Mesothelial cell of epicardium (in vitro differentiated cells): Measurements from ENCODE around the gene MGAT5. TPM values are rescaled to one million over a fixed set of nuclear protein-coding genes. Genes with fewer than 3 reads are reported as not detected.

Experiments used
- DNase-seq, 2 experiments: peaks; one replicate each; pipeline ENCODE4 v3.0.0; 2021; ENCODE audit warnings: low spot score in 2 of 2; ENCODE audit not compliant: unreplicated experiment in 2 of 2
- H3K27ac Mint-ChIP-seq: 2 replicates; pipeline ENCODE4 v1.8.0; 2021; ENCODE audit warnings: mixed read lengths
- H3K27me3 Mint-ChIP-seq: 2 replicates; pipeline ENCODE4 v1.8.0; 2021; ENCODE audit warnings: low read depth, mixed read lengths
- H3K36me3 Mint-ChIP-seq: 2 replicates; pipeline ENCODE4 v1.8.0; 2021; ENCODE audit warnings: mixed read lengths
- H3K4me1 Mint-ChIP-seq: 2 replicates; pipeline ENCODE4 v1.8.0; 2021; ENCODE audit warnings: mixed read lengths
- H3K4me3 Mint-ChIP-seq: 2 replicates; pipeline ENCODE4 v1.8.0; 2021; ENCODE audit warnings: mild to moderate bottlenecking, moderate library complexity, mixed read lengths
- H3K9me3 Mint-ChIP-seq: 2 replicates; pipeline ENCODE4 v1.8.0; 2021; ENCODE audit warnings: mixed read lengths
- CTCF ChIP-seq: fragments of 200-600 bp; sonication (generic); IDR thresholded peaks from one replicate; pipeline ENCODE4 v1.5.0; 2021; ENCODE audit warnings: antibody characterized with exemption; ENCODE audit not compliant: unreplicated experiment
- total RNA-seq: library from RNA; stranded (reverse); gene quantifications from 3 replicates; pipeline ENCODE4 v1.2.1, GENCODE V29; 2021

Gene MGAT5
- total RNA-seq, 1 donor from 2014 or later = 41.1 TPM

- Mint-ChIP-seq H3K27ac (no peak overlapping the region), H3K27me3 (no peaks in the 10 kb centered on the region), H3K36me3 (no peaks in the 10 kb centered on the region), H3K9me3 (no peaks in the 10 kb centered on the region), H3K4me3 (no peak overlapping the region), H3K4me1 (peaks cover 5% of the 10 kb centered on the region)
- no peak for TF ChIP-seq CTCF
- no peak for DNase-seq
Measured at GRCh38 chr2:134259571-134259970, 5.7 kb downstream of the MGAT5 start.

GRCh38 chr2:134259994-134260393 lies 6.1 kb downstream of the MGAT5 start:
- peak overlapping the region; percentile 34 for H3K27ac Mint-ChIP-seq
- DNase-seq = no peak

GRCh38 chr2:134260713-134261112 lies 6.8 kb downstream of the MGAT5 start:
- Mint-ChIP-seq H3K36me3 (no peaks in the 10 kb centered on the region), H3K4me1 (peaks cover 5% of the 10 kb centered on the region), H3K4me3 (no peak overlapping the region), H3K27me3 (no peaks in the 10 kb centered on the region), H3K9me3 (no peaks in the 10 kb centered on the region), H3K27ac (peak overlapping the region; percentile 34)
- no peak for DNase-seq
- no peak for TF ChIP-seq CTCF

More at GRCh38 chr2:134259994-134260393, 6.1 kb downstream of the MGAT5 start:
- peaks cover 5% of the 10 kb centered on the region for H3K4me1 Mint-ChIP-seq
- H3K36me3 Mint-ChIP-seq = no peaks in the 10 kb centered on the region
- no peak for TF ChIP-seq CTCF
- no peak overlapping the region for H3K4me3 Mint-ChIP-seq
- no peaks in the 10 kb centered on the region for H3K9me3 Mint-ChIP-seq
- no peaks in the 10 kb centered on the region for H3K27me3 Mint-ChIP-seq

GRCh38 chr2:134261398-134262131 lies 7.7 kb downstream of the MGAT5 start:
- H3K4me1 Mint-ChIP-seq = peaks cover 5% of the 10 kb centered on the region
- H3K4me3 Mint-ChIP-seq = no peak overlapping the region
- no peaks in the 10 kb centered on the region for H3K36me3 Mint-ChIP-seq
- H3K27me3 Mint-ChIP-seq = no peaks in the 10 kb centered on the region
- H3K27ac Mint-ChIP-seq = no peak overlapping the region
- no peak for DNase-seq
- no peak for TF ChIP-seq CTCF
- H3K9me3 Mint-ChIP-seq = no peaks in the 10 kb centered on the region

GRCh38 chr2:134262684-134263083 lies 8.8 kb downstream of the MGAT5 start:
- Mint-ChIP-seq H3K9me3 (no peaks in the 10 kb centered on the region), H3K27ac (no peak overlapping the region), H3K36me3 (no peaks in the 10 kb centered on the region), H3K4me1 (peaks cover 5% of the 10 kb centered on the region), H3K27me3 (no peaks in the 10 kb centered on the region), H3K4me3 (no peak overlapping the region)
- TF ChIP-seq CTCF = no peak
- DNase-seq = no peak
